Prostate gland (tissue), 2 donors: ENCODE data around the gene BRF1. TPM values are rescaled to one million over a fixed set of nuclear protein-coding genes. Genes with fewer than 3 reads are reported as not detected.

Experiments used
- DNase-seq: peaks from one replicate; pipeline ENCODE4 v3.0.0-alpha.2; 2019; ENCODE audit warnings: low spot score
- H3K27ac ChIP-seq, 2 donors: fragments of 200-600 bp; sonication (generic); 2 replicates each; pipeline ENCODE4 v1.5.1; 2017 to 2019
- H3K27me3 ChIP-seq: fragments of 200-600 bp; sonication (generic); replicated peaks from 2 replicates; pipeline ENCODE4 v1.5.1; 2019; ENCODE audit not compliant: insufficient read depth
- H3K36me3 ChIP-seq, 2 donors: fragments of 200-600 bp; sonication (generic); 1 replicate in 1 of 2; 2 replicates in 1 of 2; pipeline versions ENCODE4 v1.5.1 to v1.8.1; 2017 to 2019
- H3K4me1 ChIP-seq: fragments of 200-600 bp; sonication (generic); replicated peaks from 2 replicates; pipeline ENCODE4 v1.5.1; 2019
- H3K4me3 ChIP-seq, 2 donors: fragments of 200-600 bp; sonication (generic); 2 replicates each; pipeline ENCODE4 v1.5.1; 2017 to 2019
- H3K9me3 ChIP-seq: fragments of 200-600 bp; sonication (generic); 2 replicates; pipeline ENCODE4 v1.5.1; 2017
- POLR2A ChIP-seq: fragments of 450-650 bp; IDR thresholded peaks from one replicate; pipeline ENCODE4 v1.6.1; 2016; ENCODE audit warnings: antibody characterized with exemption, mild to moderate bottlenecking
- POLR2AphosphoS5 ChIP-seq: sonication (generic); formaldehyde crosslinking; IDR thresholded peaks from one replicate; pipeline ENCODE4 v1.6.1; 2017; ENCODE audit warnings: antibody characterized with exemption
- WGBS: methylation state at CpG from one replicate; pipeline ENCODE4 v1.1.5; 2018; 5-methylcytosine and 5-hydroxymethylcytosine counted together
- intact Hi-C: fragments of 100-400 bp; cut with DNase I; formaldehyde crosslinking; loops from one replicate; pipeline ENCODE4 v1.14.2; 2022
- total RNA-seq, 2 donors: library from RNA; depleted of rRNA; stranded (reverse); fragments of >200 nt; gene quantifications; one replicate each; pipeline ENCODE4 v1.1.0, GENCODE V29; 2016
- TF ChIP-seq, protein P1 (sequence below), 4 experiments: fragments of 200-600 bp in 2 of 4; fragments of 450-650 bp in 2 of 4; sonication (generic) in 2 of 4; IDR thresholded peaks; 1 replicate in 3 of 4; 2 replicates in 1 of 4; pipeline ENCODE4 v1.5.1; 2016 to 2019; ENCODE audit warnings: antibody characterized with exemption in 4 of 4, mild to moderate bottlenecking in 2 of 4, moderate library complexity in 2 of 4

Gene BRF1
- total RNA-seq, 2 donors from 2014 or later: 64.9 to 88.9 TPM

DNA sequence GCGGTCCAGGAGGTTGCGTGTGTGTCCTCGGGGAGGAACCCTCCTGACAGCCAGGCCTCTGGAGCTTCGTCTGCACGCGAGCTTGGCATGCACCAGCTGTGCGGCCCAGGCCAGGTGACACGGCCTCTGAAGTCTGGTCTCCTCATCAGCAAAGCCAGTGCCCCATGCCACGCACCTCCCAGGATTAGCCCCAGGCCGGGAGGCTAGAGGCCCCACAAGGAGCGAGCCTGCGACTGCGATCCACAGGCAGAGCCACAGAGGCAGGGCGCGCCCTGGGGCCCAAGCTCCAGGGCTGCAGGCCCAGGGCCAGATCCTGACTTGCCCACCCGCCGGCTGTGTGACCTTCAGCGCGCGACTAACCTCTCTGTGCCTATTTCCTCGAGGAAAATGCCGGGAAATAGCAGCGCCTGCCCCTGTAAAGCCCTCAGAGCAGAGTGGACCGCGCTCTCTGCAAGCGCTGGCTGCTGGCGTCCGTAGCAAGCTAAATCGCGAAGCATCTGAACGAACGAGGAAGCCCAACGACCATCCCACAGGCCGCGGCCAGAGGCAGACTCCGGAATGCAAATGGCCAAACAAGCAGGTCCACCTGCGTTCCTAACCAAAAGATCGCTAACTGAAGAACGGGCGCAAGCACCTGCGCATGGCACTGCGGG lies 53.0 kb downstream of the BRF1 start:
- DNase-seq: no peak
- Histone ChIP-seq H3K4me1 (no peaks in the 10 kb centered on the region), H3K27me3 (no peaks in the 10 kb centered on the region), H3K27ac (peak overlapping the region; percentile 77 to 95), H3K36me3 (peaks cover 0 to 9% of the 10 kb centered on the region in 2 donors), H3K9me3 (no peaks in the 10 kb centered on the region), H3K4me3 (peak overlapping the region; percentile 55 to 68)
- intact Hi-C loops: no loop called here
- TF ChIP-seq, protein P1, sequence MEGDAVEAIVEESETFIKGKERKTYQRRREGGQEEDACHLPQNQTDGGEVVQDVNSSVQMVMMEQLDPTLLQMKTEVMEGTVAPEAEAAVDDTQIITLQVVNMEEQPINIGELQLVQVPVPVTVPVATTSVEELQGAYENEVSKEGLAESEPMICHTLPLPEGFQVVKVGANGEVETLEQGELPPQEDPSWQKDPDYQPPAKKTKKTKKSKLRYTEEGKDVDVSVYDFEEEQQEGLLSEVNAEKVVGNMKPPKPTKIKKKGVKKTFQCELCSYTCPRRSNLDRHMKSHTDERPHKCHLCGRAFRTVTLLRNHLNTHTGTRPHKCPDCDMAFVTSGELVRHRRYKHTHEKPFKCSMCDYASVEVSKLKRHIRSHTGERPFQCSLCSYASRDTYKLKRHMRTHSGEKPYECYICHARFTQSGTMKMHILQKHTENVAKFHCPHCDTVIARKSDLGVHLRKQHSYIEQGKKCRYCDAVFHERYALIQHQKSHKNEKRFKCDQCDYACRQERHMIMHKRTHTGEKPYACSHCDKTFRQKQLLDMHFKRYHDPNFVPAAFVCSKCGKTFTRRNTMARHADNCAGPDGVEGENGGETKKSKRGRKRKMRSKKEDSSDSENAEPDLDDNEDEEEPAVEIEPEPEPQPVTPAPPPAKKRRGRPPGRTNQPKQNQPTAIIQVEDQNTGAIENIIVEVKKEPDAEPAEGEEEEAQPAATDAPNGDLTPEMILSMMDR (IDR thresholded peaks at IDR 0.05): no peak
- TF ChIP-seq POLR2A (no peak), POLR2AphosphoS5 (no peak)
- WGBS: 30% methylated on average over 40 of the region's 42 CpGs

DNA sequence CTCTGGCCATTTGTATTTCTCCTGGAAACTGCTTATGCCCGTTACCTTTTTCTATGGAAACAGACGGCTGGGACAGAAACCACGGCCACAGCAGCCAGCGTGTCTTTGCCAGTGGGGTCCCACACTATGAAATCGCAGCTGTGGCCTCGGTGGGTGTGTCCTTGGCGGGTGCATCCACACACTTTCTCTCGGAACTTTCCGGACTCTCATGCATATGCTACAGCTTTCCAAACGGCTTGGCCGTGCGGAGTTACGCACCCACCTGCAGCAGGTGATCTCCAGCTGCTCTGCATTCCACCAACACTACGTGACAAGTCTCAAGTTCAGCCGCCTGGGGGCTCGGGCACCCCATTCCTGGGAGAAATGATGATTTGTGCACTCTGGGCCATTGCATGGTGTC lies 53.8 kb downstream of the BRF1 start:
- Histone ChIP-seq H3K27ac (no peak overlapping the region), H3K9me3 (no peaks in the 10 kb centered on the region), H3K4me3 (no peak overlapping the region), H3K4me1 (no peaks in the 10 kb centered on the region), H3K36me3 (peaks cover 0 to 6% of the 10 kb centered on the region in 2 donors), H3K27me3 (no peaks in the 10 kb centered on the region)
- WGBS: 92% methylated on average over 16 of the region's 16 CpGs
- TF ChIP-seq POLR2AphosphoS5 (no peak), POLR2A (no peak)
- TF ChIP-seq, protein P1 (IDR thresholded peaks at IDR 0.05): no peak
- intact Hi-C loops: no loop called here
- no peak for DNase-seq

DNA sequence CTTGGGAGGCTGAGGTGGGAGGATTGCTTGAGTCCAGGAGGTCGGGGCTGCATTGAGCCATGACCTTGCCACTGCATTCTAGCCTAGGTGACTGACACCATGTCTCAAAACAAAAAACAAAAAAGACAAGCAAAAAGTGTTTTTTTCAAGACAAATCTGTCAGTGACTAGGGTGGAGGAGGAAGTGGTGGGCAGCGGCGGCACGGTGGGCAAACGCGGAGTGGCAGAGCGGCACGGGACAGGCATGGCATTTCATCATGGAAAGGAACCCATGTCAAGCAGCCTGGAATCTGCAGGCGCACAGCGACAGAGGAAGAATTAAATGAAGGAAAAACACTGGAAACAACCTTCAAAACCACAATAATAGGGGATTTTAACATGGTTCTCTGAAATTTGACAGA lies 56.5 kb downstream of the BRF1 start:
- no peak overlapping the region for H3K4me3 ChIP-seq
- no peaks in the 10 kb centered on the region for H3K27me3 ChIP-seq
- intact Hi-C loops: no loop called here
- TF ChIP-seq POLR2A: no peak
- TF ChIP-seq, protein P1 (IDR thresholded peaks at IDR 0.05): no peak
- TF ChIP-seq POLR2AphosphoS5: no peak
- H3K27ac ChIP-seq: no peak overlapping the region
- H3K4me1 ChIP-seq: no peaks in the 10 kb centered on the region
- WGBS: 85% methylated on average over 10 of the region's 10 CpGs
- H3K9me3 ChIP-seq: no peaks in the 10 kb centered on the region
- no peak for DNase-seq
- no peaks in the 10 kb centered on the region for H3K36me3 ChIP-seq

DNA sequence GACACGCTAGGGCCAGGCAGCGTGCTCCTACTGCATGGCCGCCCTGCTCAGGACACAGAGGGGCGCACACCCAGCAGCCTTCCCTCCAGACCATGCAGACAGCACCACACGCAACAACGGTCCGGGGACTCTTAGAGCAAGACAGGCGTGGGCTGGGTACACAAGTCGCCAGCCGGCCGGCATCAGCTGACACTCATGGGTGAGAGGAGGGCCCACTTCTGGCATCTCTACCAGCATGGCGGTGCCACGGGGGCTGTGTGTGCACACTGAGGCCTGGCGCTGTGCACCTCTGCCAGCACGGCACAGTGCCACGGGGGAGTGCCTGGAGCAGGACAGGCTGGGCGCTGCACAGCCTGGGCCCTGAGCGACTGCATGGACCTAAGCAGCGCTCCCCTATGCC lies 59.2 kb downstream of the BRF1 start:
- H3K27ac ChIP-seq: no peak overlapping the region
- DNase-seq: no peak
- intact Hi-C loops: no loop called here
- H3K4me3 ChIP-seq: no peak overlapping the region
- 81% methylated on average over 16 of the region's 19 CpGs for WGBS
- H3K9me3 ChIP-seq: no peaks in the 10 kb centered on the region
- H3K36me3 ChIP-seq: no peaks in the 10 kb centered on the region
- H3K4me1 ChIP-seq: no peaks in the 10 kb centered on the region
- TF ChIP-seq POLR2A (no peak), POLR2AphosphoS5 (no peak)
- TF ChIP-seq, protein P1 (IDR thresholded peaks at IDR 0.05): no peak
- no peaks in the 10 kb centered on the region for H3K27me3 ChIP-seq

DNA sequence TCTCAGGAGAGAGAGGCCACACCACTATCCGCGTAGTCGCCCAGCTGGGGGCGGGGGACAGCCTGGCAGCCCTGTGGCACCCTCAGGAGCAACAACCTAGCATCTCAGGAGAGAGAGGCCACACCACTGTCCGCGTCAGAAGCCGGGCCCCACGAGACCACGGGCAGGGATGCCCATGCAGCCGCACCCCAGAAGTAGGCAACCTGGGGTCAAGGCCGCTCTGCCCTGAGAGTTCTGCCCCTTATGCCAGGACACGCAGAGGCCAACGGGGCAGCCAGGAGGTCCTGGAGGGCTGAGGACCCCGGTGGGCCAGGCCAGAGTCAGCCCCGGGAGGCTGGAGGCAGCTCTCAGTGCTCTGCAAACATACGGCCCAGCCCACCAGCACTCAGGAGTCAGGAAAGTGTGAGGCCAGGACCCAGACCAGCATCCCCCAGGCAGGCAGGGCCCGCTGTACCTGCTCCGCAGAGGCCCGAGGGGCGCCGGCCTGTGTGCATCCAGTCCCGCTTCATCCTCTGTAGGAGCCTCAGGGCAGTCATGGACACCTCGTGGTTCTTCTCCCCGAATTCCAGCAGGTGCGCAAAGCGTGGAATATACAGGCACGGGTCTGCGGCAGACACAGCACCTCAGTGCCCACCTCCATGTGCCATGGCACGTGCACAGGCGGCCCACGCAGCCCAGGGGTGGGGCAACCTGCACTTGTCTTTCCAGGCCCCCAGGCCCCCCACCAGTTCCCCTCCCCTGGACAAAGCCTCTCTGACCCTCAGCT lies 59.8 kb downstream of the BRF1 start:
- H3K27me3 ChIP-seq: no peaks in the 10 kb centered on the region
- WGBS: 97% methylated on average over 25 of the region's 31 CpGs
- no peak for DNase-seq
- no peak for TF ChIP-seq POLR2AphosphoS5
- no peak for TF ChIP-seq POLR2A
- TF ChIP-seq, protein P1 (IDR thresholded peaks at IDR 0.05): no peak
- no peak overlapping the region for H3K27ac ChIP-seq
- no peaks in the 10 kb centered on the region for H3K36me3 ChIP-seq
- intact Hi-C loops: no loop called here
- no peaks in the 10 kb centered on the region for H3K9me3 ChIP-seq
- H3K4me3 ChIP-seq: no peak overlapping the region
- no peaks in the 10 kb centered on the region for H3K4me1 ChIP-seq
